Astrocyte (in vitro differentiated cells and primary cell): ENCODE measurements around the gene HRAS.

Source experiments
- EZH2 ChIP-seq: IDR thresholded peaks from 2 replicates; pipeline ENCODE4 v1.6.1; 2012; ENCODE audit warnings: mild to moderate bottlenecking, low read length, inconsistent platforms; ENCODE audit not compliant: insufficient read depth
- TF ChIP-seq, protein P1 (sequence below): IDR thresholded peaks from 2 replicates; pipeline ENCODE4 v1.5.1; 2011; ENCODE audit warnings: low read depth, mild to moderate bottlenecking, inconsistent platforms, low read length, moderate library complexity; ENCODE audit not compliant: insufficient read depth

DNA sequence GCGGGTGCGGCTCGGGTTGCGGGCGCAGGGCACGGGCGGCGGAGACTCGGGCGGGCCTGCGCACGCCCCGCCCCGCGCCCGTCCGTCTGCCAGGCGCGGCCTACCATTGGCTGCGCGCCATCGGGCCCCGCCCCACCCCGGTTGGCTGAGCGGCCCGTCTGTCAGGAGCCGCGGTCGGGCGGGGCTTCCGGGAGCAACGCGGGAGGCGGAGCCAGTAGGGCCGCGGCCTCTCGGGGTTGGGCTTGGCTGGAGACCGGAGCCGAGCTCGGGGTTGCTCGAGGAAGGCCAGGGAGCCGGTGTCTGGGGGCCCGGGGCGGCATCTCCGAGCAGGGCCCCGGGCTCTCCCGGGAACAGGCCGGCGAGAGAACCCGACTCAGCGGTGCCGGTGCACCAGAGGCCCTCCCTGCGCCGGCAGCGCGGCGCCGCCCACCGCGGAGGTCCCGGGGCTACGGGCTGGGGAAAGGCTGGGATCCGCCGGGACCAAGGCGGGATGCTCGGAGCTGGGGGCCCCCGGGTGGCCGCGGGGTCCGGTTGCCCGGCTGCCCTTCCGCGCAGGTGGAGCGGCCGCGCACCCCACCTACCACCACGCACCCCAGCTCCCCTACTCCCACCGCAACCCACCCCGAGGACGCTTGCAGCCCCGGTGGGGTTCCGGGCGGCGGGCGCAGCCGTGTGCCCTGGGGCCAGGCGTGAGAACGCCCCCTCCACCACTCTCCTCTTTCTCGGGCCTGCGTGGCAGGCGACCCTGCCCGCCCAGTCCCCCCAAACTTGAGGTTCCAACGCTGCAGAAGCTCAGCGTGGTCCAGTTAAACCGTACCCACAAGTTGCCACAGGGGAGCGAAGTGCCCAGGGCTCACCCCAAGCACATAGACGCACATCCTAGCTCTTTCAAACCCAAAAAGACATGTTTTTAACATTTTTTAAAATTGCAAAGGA lies at the start of gene HRAS:
- TF ChIP-seq EZH2, result no peak
- TF ChIP-seq, protein P1, sequence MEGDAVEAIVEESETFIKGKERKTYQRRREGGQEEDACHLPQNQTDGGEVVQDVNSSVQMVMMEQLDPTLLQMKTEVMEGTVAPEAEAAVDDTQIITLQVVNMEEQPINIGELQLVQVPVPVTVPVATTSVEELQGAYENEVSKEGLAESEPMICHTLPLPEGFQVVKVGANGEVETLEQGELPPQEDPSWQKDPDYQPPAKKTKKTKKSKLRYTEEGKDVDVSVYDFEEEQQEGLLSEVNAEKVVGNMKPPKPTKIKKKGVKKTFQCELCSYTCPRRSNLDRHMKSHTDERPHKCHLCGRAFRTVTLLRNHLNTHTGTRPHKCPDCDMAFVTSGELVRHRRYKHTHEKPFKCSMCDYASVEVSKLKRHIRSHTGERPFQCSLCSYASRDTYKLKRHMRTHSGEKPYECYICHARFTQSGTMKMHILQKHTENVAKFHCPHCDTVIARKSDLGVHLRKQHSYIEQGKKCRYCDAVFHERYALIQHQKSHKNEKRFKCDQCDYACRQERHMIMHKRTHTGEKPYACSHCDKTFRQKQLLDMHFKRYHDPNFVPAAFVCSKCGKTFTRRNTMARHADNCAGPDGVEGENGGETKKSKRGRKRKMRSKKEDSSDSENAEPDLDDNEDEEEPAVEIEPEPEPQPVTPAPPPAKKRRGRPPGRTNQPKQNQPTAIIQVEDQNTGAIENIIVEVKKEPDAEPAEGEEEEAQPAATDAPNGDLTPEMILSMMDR, result no peak
